ENCODE data around the gene P2RX7. TPM values are rescaled to one million over a fixed set of nuclear protein-coding genes. Genes with fewer than 3 reads are reported as not detected.

P2RX7 gene
- total RNA-seq, 3 donors from 2014 or later, result 3.8 to 8.5 (median 3.9) TPM

DNA sequence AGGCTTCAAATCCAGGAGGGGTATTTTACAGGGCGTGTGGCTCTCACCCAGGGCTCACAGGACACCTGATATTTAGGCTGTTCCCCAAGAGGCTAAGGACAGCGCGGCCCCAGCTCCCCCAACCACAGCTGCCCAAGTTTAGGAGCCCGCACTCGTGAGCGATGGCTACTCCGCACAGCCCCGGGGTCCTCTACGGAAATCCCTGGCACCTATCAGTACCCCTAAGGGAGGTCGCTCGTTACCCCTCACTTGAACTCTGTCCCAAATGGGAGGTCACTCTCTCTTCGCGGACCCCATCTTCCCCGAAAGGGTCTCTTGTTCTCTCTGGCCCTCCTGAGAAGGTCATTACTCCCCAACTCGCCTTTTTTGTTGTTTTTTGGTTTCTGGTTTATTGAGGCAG lies 76.5 kb downstream of the P2RX7 start:
- no peaks in the 10 kb centered on the region for H3K9me3 ChIP-seq
- peak overlapping the region; percentile 35 to 94 for H3K27ac ChIP-seq
- TF ChIP-seq POLR2AphosphoS5 (IDR thresholded peaks at IDR 0.05), result no peak
- TF ChIP-seq POLR2A (IDR thresholded peaks at IDR 0.05), result no peak
- TF ChIP-seq, protein P1, sequence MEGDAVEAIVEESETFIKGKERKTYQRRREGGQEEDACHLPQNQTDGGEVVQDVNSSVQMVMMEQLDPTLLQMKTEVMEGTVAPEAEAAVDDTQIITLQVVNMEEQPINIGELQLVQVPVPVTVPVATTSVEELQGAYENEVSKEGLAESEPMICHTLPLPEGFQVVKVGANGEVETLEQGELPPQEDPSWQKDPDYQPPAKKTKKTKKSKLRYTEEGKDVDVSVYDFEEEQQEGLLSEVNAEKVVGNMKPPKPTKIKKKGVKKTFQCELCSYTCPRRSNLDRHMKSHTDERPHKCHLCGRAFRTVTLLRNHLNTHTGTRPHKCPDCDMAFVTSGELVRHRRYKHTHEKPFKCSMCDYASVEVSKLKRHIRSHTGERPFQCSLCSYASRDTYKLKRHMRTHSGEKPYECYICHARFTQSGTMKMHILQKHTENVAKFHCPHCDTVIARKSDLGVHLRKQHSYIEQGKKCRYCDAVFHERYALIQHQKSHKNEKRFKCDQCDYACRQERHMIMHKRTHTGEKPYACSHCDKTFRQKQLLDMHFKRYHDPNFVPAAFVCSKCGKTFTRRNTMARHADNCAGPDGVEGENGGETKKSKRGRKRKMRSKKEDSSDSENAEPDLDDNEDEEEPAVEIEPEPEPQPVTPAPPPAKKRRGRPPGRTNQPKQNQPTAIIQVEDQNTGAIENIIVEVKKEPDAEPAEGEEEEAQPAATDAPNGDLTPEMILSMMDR (IDR thresholded peaks at IDR 0.05), result no peak
- H3K4me3 ChIP-seq, result peak overlapping the region; percentile 59 to 91 (median 75)
- intact Hi-C loops (cut with DNase I; ENCODE audit: low total_unique reads), result no loop called here
- H3K36me3 ChIP-seq, result no peaks in the 10 kb centered on the region
- H3K27me3 ChIP-seq, result no peaks in the 10 kb centered on the region
- DNase-seq (ENCODE audit: low spot score in 2 of 2), result peak in 1 of 2 donors; percentile 48
- H3K4me1 ChIP-seq, result no peaks in the 10 kb centered on the region

DNA sequence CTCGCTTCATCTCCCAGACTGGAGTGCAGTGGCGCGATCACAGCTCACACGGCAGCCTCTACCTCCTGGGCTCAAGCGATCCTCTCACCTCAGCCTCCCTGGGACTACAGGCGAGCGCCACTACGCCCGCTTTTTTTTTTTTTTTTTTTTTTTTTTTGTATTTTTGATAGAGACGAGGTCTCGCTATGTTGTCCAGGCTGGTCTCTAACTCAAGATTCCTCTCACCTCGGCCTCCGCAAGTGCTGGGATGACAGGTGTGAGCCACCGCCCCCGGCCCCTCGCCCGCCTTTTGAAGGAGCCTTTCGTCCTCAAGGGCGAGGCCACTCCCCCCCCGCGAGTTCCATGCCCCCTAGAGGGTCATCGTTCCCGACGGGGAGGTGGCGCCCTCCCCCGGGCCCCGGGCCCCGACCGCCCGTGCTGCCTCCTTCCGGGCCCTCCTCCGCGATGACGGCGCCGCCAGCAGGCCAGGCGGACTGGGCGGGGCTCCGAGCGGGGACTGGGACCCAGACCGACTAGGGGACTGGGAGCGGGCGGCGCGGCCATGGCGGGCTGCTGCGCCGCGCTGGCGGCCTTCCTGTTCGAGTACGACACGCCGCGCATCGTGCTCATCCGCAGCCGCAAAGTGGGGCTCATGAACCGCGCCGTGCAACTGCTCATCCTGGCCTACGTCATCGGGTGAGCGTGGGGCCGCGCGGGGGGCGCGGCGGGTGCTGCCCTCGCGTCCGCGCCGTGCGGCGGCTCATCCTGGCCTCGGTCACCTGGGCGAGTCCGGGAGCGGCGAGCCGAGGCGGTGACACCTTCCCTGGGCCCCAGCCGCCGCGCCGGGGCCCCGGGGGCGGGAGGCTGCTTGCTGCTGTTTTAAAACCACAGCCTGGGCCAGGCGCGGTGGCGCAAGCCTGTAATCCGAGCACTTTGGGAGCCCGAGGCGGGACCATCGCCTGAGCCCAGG lies 77.2 kb downstream of the P2RX7 start, which contains the start of gene P2RX4:
TSS of gene P2RX4 (plus strand) at position 506 of the 949 bp plus-strand sequence. CDS start at position 542, 36 bp downstream.
- H3K4me1 ChIP-seq, result no peaks in the 10 kb centered on the region
- H3K9me3 ChIP-seq, result no peaks in the 10 kb centered on the region
- peak; percentile 62 for TF ChIP-seq POLR2A (IDR thresholded peaks at IDR 0.05)
- TF ChIP-seq, protein P1 (IDR thresholded peaks at IDR 0.05), result no peak
- peak; percentile 87 to 93 (median 87) for TF ChIP-seq POLR2AphosphoS5 (IDR thresholded peaks at IDR 0.05)
- H3K27me3 ChIP-seq, result no peaks in the 10 kb centered on the region
- peak within 1 kb of the TSS; percentile 94 to 97 for H3K27ac ChIP-seq
- peak; percentile 73 to 78 for DNase-seq (ENCODE audit: low spot score in 2 of 2)
- peak within 1 kb of the TSS; percentile 59 to 91 (median 75) for H3K4me3 ChIP-seq
- intact Hi-C loops (cut with DNase I; ENCODE audit: low total_unique reads), result no loop called here
- H3K36me3 ChIP-seq, result no peaks in the 10 kb centered on the region

DNA sequence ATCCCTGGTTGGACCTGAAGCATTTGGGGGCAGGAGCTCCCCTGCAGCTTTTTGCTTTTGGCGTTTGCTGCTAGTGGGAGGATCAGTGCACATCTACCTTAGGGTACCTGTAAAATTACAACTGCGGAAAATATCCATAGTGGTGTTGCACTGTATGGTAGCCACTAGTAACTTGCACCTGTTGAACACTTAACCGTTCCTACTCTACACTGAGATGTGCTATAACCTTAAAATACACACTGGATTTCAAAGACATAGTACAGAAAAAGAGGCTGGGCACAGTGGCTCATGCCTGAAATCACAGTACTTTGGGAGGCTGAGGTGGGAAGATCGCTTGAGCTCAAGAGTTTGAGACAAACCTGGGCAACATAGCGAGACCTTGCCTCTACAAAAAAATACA lies 80.2 kb downstream of the P2RX7 start:
- Histone ChIP-seq H3K4me1 (no peaks in the 10 kb centered on the region), H3K4me3 (no peak overlapping the region), H3K27me3 (no peaks in the 10 kb centered on the region), H3K27ac (no peak overlapping the region), H3K9me3 (no peaks in the 10 kb centered on the region), H3K36me3 (no peaks in the 10 kb centered on the region)
- TF ChIP-seq POLR2AphosphoS5 (IDR thresholded peaks at IDR 0.05) (no peak), POLR2A (IDR thresholded peaks at IDR 0.05) (no peak)
- TF ChIP-seq, protein P1 (IDR thresholded peaks at IDR 0.05), result no peak
- intact Hi-C loops (cut with DNase I; ENCODE audit: low total_unique reads), result no loop called here
- no peak for DNase-seq (ENCODE audit: low spot score in 2 of 2)

DNA sequence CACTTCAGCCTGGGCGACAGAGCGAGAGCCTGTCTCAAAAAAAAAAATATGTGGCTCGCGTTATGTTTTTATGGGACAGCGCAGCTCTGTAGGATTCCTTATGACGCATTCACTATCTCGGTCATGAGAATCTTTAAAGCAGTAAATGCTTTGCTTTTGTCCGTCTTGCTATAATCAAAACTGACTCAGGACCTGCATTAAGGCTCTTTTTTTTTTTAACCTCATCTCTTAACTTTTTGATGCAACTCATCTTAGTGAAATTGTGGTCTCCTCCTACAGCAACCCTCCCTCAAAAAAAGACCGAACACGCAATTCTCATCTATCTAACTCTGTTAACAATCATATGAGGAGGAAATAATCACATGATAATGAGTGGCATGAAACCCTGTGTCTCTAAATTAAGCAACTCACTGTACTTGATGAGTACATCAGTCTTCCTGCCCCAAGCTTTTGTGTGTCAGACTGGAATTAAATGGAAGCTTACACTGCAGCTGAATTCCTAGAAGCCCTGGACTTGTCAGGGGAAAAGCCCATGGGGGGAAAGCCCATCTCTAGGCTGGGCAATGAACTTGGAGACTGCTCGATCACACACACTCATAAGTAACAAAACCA lies 81.6 kb downstream of the P2RX7 start:
- intact Hi-C loops (cut with DNase I; ENCODE audit: low total_unique reads), result no loop called here
- Histone ChIP-seq H3K9me3 (no peaks in the 10 kb centered on the region), H3K4me3 (no peak overlapping the region), H3K4me1 (no peaks in the 10 kb centered on the region), H3K27ac (peak overlapping the region; percentile 57), H3K27me3 (no peaks in the 10 kb centered on the region), H3K36me3 (no peaks in the 10 kb centered on the region)
- TF ChIP-seq, protein P1 (IDR thresholded peaks at IDR 0.05), result no peak
- TF ChIP-seq POLR2A (IDR thresholded peaks at IDR 0.05), result no peak
- no peak for TF ChIP-seq POLR2AphosphoS5 (IDR thresholded peaks at IDR 0.05)
- DNase-seq (ENCODE audit: low spot score in 2 of 2), result no peak
